GM18508 (cell line): ENCODE results near the gene COMMD9.

Experiments used
- ATAC-seq: cut with Tn5 transposase; IDR thresholded peaks from one replicate; pipeline ENCODE4 v1.9.1; 2021; ENCODE audit warnings: moderate number of reproducible peaks; ENCODE audit not compliant: insufficient read depth, unreplicated experiment

COMMD9 gene

GRCh38 chr11:36261094-36261493 lies 28.1 kb downstream of the COMMD9 start:
- ATAC-seq, result no peak

GRCh38 chr11:36258730-36259360 lies 30.4 kb downstream of the COMMD9 start:
- ATAC-seq, result no peak

- no peak for ATAC-seq
Measured at GRCh38 chr11:36257351-36257750, 31.9 kb downstream of the COMMD9 start.

GRCh38 chr11:36254713-36255112 lies 34.5 kb downstream of the COMMD9 start:
- ATAC-seq, result no peak

- no peak for ATAC-seq
Measured at GRCh38 chr11:36253238-36253637, 36.0 kb downstream of the COMMD9 start.

GRCh38 chr11:36251823-36252222 lies 37.4 kb downstream of the COMMD9 start:
- no peak for ATAC-seq

GRCh38 chr11:36249246-36249645 lies 40.0 kb downstream of the COMMD9 start:
- peak; percentile 61 for ATAC-seq

GRCh38 chr11:36248436-36248835 lies 40.8 kb downstream of the COMMD9 start:
- ATAC-seq, result no peak

- ATAC-seq, result no peak
Measured at GRCh38 chr11:36247493-36247892, 41.7 kb downstream of the COMMD9 start.

- ATAC-seq, result no peak
Measured at GRCh38 chr11:36243641-36244040, 45.6 kb downstream of the COMMD9 start.

- no peak for ATAC-seq
Measured at GRCh38 chr11:36241497-36241896, 47.7 kb downstream of the COMMD9 start.

GRCh38 chr11:36240801-36241200 lies 48.4 kb downstream of the COMMD9 start:
- ATAC-seq, result no peak

- ATAC-seq, result no peak
Measured at GRCh38 chr11:36240173-36240572, 49.1 kb downstream of the COMMD9 start.

- no peak for ATAC-seq
Measured at GRCh38 chr11:36239636-36240035, 49.6 kb downstream of the COMMD9 start.

- ATAC-seq, result no peak
Measured at GRCh38 chr11:36238881-36239280, 50.3 kb downstream of the COMMD9 start.

GRCh38 chr11:36238036-36238631 lies 51.1 kb downstream of the COMMD9 start:
- ATAC-seq, result no peak

- no peak for ATAC-seq
Measured at GRCh38 chr11:36237391-36237790, 51.8 kb downstream of the COMMD9 start.

- ATAC-seq, result no peak
Measured at GRCh38 chr11:36235750-36236149, 53.5 kb downstream of the COMMD9 start.

GRCh38 chr11:36234825-36235224 lies 54.4 kb downstream of the COMMD9 start:
- no peak for ATAC-seq

GRCh38 chr11:36233204-36233603 lies 56.0 kb downstream of the COMMD9 start:
- no peak for ATAC-seq

GRCh38 chr11:36230779-36231699 lies 58.2 kb downstream of the COMMD9 start:
- no peak for ATAC-seq
